AG10803 (cell line): ENCODE results near the gene XPR1.
A peak's percentile ranks its signal among the peaks of the same experiment; 100 is the strongest.

Source experiments
- DNase-seq: peaks from one replicate; pipeline ENCODE4 v3.0.0; 2010; ENCODE audit warnings: low read depth
- H3K4me3 ChIP-seq: 2 replicates; pipeline ENCODE4 v1.5.1; 2011; ENCODE audit warnings: mild to moderate bottlenecking, low read length, control low read depth
- CTCF ChIP-seq: conservative IDR thresholded peaks from 2 replicates; pipeline ENCODE4 v1.5.1; 2011; ENCODE audit warnings: mild to moderate bottlenecking, low read length, control low read depth, inconsistent platforms

Gene XPR1

DNA sequence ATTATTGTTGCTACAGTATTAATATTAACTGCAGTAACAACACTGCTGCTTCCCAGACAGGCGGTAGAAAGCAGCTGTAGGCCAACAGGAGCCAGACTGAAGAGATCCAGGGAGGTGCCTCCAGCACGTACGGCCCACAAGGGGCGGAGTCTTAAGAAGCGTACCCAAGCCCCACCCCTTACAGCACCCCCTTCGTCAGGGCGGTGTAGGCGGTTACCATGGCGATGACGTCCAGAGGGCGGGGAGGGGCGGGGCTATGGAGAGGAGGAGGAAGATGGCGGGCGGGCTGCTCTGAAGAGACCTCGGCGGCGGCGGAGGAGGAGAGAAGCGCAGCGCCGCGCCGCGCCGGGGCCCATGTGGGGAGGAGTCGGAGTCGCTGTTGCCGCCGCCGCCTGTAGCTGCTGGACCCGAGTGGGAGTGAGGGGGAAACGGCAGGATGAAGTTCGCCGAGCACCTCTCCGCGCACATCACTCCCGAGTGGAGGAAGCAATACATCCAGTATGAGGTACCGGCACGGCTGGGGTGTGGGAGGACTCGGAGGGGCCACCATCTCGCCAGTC lies at the start of gene XPR1:
XPR1 (plus strand) TSS at position 257 of the 560 bp plus-strand sequence; CDS start at position 437, 180 bp downstream.
- peak; percentile 43 for TF ChIP-seq CTCF
- H3K4me3 ChIP-seq, result peak within 1 kb of the TSS; percentile 92
- DNase-seq, result peak; percentile 99

GRCh38 chr1:180584869-180585268 lies 47.0 kb upstream of the XPR1 start:
- DNase-seq, result no peak
- no peak overlapping the region for H3K4me3 ChIP-seq
- TF ChIP-seq CTCF, result no peak

- TF ChIP-seq CTCF, result no peak
- H3K4me3 ChIP-seq, result no peak overlapping the region
- DNase-seq, result no peak
These were observed 45.8 kb upstream of the XPR1 start for GRCh38 chr1:180585994-180586359.

- no peak for TF ChIP-seq CTCF
- H3K4me3 ChIP-seq, result no peak overlapping the region
- DNase-seq, result peak; percentile 74
These were observed 45.1 kb upstream of the XPR1 start for GRCh38 chr1:180586671-180587155.

DNA sequence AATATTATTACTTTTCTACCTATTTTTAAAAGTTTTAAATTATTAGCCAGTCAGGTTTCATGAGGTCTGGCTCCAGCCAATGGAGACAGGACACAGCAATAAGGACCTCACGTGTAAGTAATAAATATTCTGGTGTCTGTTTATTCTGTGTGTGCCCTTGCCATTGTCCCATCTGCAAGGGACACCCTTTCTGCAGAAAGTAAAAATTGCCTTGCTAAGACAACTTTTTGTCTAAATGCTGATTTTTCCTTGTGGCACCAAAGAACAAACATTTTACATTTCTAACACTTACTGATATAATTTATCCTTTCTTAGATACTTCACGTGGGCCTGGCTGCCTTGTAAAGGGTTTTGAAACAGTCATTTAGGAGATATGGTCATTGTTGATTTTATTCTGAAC lies 43.7 kb upstream of the XPR1 start:
- no peak for TF ChIP-seq CTCF
- no peak for DNase-seq
- H3K4me3 ChIP-seq, result no peak overlapping the region

DNA sequence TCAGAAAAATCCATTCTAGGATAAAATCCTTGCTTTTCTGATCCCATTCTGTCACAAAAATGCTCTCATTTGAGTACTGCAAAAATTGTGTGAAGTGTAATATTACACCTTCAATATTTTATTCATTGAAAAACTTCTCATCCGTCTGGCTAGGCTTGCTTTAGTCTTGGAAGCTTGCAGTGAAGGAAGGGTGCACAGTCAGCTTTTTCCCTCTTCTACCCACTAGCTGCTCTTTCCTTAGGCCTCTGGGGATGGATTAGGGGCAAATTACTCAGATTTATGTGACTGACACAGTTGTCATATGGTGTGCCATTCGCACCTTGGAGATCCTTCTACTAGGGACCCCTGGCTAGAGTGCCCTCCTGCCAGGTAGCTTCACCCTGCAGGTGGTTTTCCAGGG lies 40.9 kb upstream of the XPR1 start:
- no peak overlapping the region for H3K4me3 ChIP-seq
- DNase-seq, result no peak
- TF ChIP-seq CTCF, result no peak

DNA sequence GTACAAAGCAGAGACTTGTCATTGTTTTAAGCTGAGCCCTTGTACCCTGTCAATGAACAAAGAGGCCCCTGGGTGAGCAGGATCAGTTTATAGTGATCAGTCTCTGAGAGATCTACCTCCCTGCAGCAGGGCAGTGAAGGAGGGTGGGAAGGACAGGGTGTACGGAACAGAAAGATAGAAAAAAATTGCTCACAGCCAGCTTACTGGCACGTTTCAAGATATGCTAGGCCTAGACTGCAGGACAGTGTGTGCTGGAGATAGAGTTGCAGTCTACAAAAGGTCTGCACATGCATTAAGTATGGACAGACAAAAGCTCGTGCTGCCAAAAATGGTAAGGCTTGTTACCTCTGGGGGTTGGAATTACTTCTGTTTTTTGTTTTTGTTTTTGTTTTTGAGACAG lies 38.4 kb upstream of the XPR1 start:
- no peak overlapping the region for H3K4me3 ChIP-seq
- TF ChIP-seq CTCF, result no peak
- no peak for DNase-seq
